NCI-H460 (cell line): ENCODE data around the gene FMN1. TPM values are rescaled to one million over a fixed set of nuclear protein-coding genes. Genes with fewer than 3 reads are reported as not detected.

Experiments
- DNase-seq: peaks from one replicate; pipeline ENCODE4 v3.0.0-alpha.2; 2016; ENCODE audit warnings: low read depth; ENCODE audit errors: extremely low read depth
- total RNA-seq: library from RNA; depleted of rRNA; stranded (reverse); fragments of >200 nt; shearing (Covaris generic); gene quantifications from 2 replicates; pipeline ENCODE4 v1.2.3, GENCODE V29; 2014

Gene FMN1
- total RNA-seq, 1 experiment from 2014 or later = 1.4 TPM

DNA sequence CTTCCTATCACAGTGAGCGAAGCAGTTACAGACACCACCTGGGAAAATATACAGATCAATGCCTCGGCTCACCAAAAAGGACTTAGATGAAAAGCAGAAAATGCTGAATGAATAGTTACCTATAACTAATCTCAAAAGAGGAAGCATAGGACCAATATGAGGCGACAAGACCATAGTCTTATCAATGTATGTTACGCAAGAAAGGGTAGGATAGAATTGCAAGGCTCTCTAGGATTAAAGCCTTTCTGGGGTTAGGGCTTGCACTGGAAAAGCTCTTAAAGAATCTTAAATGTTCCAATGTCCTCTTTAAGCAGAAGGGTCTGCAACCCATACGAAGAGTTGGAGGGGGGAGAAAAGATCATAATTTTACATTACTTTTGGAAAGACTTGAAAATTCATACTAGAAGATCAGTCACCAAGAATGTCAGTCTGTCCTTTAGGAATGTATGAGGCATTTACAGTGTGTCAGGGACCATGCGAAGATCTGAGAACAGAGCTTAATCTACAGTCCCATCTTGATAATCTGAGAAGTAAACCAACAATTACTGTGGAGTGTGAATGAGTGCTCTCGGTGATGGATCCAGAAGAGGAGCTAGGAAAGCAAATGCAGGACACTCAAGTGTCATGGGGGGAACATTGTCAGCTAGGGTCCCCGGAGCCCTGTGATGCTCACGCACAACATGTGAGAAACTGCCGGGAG is 290.8 kb downstream of the FMN1 start:
- DNase-seq = no peak

GRCh38 chr15:32901995-32902394 is 292.5 kb downstream of the FMN1 start:
- no peak for DNase-seq

DNA sequence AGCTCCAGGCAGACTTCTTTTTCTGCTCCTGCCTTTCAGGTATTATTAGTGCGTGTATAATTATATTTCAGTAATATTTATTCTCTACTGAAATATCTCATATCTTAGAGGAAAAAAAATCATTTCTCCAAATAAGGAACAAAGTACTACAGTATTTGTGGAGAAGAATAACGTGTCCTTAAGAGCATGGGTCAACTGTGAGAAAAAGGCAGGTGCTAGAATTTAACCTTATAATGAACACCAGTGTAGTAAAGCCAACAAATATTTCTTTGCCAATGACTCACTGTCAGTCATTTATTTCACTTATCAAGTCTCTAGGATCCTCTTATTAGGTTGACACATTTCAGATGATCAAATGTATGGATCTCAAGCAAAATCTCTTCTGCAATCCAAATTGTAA is 293.3 kb downstream of the FMN1 start:
- no peak for DNase-seq

GRCh38 chr15:32899126-32899596 is 295.4 kb downstream of the FMN1 start:
- DNase-seq = no peak

GRCh38 chr15:32898414-32898813 is 296.1 kb downstream of the FMN1 start:
- no peak for DNase-seq

GRCh38 chr15:32893421-32893820 is 301.1 kb downstream of the FMN1 start:
- no peak for DNase-seq

GRCh38 chr15:32889214-32889613 is 305.3 kb downstream of the FMN1 start:
- no peak for DNase-seq

DNA sequence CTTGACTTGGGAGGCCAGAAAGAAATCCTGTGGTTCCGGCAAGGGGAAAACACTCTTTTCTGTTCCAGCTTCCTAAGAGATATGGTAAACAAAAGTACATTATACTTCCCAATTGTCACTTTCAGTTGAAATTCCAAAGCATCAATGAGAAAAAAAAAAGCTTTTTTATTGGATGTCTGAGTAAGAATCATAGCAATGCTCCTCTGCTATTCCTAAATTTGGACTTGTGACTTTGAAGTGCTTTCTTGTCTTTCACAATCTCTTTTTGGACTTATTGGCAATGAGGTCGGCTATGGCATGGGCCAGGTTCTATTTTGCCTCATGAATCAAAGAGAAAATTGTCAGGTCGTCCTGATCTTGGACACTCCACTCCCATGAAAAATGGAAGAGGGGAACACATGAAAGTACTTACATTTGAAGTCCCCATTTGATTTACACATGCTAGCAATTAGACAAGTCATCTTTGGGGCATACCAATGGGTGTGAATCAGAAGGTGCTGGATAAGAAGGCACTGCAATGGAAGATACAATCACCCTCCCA is 306.2 kb downstream of the FMN1 start:
- no peak for DNase-seq

GRCh38 chr15:32887090-32887489 is 307.4 kb downstream of the FMN1 start:
- no peak for DNase-seq

DNA sequence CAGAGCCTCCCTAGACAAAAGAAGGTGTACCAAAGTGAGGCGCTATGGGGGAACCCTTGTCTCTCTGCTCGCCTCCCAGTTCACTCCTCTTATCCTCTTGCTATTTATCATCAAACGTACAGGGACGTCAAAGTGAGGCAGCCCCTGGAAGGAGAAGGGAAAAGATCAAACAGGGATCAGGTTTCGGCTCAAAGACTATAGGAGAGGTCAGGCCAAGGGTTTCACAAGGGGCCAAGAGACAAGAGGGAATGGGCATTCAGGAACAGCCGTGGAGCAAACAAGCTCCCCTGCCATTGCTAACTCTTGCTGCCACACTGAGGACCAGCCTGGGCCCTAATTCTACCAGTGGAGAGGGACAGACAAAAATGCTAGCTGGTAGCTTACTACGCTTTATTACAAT is 308.1 kb downstream of the FMN1 start:
- no peak for DNase-seq

DNA sequence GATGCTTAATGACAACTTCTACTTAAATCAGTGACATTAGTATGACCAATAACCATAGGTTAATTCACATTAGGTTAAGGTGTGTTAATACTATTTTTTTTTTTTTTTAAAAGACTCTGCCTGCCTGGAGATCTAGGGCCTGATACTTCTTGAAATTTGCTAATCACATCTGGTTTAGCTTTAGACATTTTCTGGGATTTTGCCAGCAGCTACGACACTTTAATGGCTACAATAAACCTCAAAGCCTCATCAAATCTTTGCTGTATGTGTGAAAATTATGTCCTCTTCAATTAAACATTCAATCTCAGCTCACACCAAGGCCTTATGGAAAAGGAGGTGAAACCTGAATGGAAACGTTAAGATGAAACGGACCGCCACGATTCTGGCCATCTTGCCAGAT is 308.8 kb downstream of the FMN1 start:
- DNase-seq = no peak

DNA sequence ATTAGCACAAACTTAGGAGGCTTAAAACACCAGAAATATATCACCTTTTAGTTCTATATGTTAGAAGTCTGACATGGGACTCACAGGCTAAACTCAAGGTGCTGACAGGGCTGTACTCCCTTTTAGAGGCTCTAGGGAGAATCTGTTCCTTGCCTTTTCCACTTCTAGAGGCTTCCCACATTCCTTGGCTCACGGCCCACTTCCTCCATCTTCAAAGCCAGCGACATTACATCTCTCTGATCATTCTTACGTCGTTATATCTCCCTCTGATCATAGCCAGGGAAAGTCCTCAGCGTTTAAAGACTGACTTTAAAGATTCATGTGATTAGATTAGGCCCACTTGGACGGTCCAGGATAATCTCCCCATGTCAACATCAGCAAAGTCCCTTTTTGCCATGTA is 310.4 kb downstream of the FMN1 start:
- no peak for DNase-seq

DNA sequence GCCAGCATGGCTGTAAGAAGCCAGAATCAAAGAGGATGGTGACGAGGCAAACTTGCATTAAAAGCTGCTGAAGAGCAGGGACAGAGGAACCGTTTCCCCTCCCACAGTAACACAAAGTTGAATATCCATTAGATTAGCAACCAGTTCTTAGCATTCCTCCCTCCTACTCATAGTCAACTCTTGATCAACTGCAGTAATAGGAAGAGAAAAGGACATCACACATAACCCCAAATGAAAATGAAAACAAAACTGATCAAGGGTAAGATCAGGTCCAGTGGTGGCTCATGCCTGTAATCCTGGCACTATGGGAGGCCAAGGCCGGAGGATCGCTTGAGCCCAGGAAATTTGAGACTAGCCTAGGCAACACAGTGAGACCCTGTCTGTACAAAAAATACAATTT is 311.6 kb downstream of the FMN1 start:
- DNase-seq = no peak

DNA sequence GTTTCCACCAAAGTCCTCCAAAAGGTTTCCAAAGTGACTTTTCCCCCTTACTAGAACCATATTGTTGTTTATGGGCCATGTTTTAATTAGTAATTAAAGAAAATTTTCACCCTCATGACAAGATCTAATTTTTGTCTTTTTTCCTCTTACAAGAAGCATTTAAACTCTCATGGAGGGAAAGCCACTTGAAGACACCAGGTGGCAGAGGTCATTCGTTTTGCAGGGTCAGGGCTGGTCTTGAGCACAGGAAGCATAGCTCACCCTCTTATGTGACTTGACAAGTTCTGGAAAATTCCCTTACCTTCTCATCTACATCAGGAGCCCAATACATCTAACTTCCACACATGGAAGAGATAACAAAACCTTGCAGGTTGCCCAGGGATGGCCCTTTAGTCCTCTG is 313.0 kb downstream of the FMN1 start:
- no peak for DNase-seq

DNA sequence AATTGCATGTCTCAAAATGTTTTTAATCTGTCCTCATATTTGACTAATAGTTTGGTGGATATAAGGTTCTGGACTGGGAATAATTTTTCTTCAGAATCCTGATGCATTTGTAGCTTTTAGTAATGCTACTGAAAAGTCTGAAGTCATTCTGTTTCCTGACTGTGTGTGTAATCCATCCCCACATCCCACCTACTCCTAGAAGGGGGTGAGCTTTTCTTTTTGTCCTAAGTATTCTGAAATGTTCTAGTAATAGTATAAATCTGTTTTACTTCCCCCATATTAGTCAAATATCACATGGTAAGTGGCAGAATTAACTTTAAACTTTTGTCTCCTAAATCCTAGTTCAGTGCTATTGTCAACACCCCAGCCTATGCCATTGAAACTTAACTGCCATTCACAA is 313.9 kb downstream of the FMN1 start:
- no peak for DNase-seq

- DNase-seq = no peak
Measured at GRCh38 chr15:32879980-32880379, 314.5 kb downstream of the FMN1 start.

DNA sequence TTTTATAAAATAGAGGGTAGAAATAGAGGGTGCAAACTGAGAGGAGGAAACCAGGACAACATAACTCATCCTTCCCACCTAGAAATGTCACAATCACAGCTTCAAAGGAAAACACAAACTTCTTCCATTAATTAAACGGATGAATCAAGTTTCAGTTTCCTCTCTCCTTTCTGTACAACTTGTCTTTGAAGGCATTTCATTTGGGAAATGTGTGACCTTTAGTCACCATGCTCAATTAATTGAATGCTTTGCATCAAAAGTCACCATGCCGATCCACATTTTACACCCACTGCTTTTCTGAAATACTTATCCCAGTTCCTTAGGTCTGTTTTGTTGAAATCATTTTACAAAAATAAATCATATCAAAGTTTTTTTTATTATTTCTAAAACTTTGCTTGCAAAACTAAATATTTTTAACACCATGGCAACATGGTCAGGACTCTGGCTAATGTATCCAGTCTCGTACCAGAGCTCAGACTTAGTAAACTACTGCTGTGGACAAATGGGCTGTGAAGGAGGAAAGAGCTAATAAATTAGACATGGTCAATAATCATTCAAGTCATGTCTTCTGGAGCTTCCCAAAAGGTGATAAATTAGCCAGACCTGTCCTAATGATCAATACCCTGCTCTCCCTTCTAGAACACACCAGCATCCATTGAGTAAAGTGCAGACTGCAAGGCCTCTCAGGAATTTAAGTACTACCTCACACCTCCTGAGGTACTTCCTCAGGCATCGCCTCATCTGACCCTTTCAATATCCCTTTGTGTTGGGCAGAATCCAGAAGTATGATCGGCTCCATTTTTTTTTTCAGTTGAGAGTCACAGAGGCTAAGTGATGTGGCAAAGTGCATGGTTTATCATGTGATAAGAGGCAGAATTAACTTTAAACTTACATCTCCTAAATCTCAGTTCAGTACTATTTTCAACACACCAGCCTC is 315.4 kb downstream of the FMN1 start:
- no peak for DNase-seq

- DNase-seq = no peak
Measured at GRCh38 chr15:32878342-32878741, 316.2 kb downstream of the FMN1 start.

GRCh38 chr15:32877252-32878019 is 317.1 kb downstream of the FMN1 start:
- DNase-seq = no peak

- no peak for DNase-seq
Measured at GRCh38 chr15:32873284-32874114, 321.0 kb downstream of the FMN1 start.
